ENCODE measurements around the gene BTRC. TPM values are rescaled to one million over a fixed set of nuclear protein-coding genes. Genes with fewer than 3 reads are reported as not detected.

The BTRC gene
- polyA plus RNA-seq, 2 of the 4 experiments (the other 2 are of a cell fraction): 8.0 to 23.1 TPM

DNA sequence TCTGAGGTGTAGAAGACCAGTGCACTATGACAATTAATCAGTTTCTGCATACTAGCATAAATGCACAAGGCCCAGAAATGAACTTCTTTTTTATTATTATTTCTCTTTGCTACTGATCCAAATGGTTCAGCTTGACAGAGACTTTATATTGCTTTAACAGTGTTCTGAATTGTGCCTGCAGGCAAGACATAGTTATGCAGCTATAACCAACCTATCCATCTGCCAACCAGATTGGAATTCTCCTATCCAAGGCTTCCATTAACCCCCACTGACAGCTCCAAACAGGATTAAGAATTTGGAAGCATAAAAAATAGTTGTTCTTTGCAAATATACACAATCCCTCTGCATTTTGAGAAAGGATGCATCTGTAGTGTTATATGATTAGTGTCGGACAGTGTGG, 98.2 kb downstream of the BTRC start:
- Histone ChIP-seq H3K4me3 (no peak overlapping the region), H3K4me1 (no peaks in the 10 kb centered on the region), H3K4me2 (no peak overlapping the region), H3K9me3 (no peaks in the 10 kb centered on the region), H3K27ac (no peak overlapping the region)
- POLR2A ChIA-PET: no interaction called here
- FAIRE-seq (no peak), DNase-seq (ENCODE audit: low read depth in 1 of 2, low spot score in 1 of 2) (no peak), ATAC-seq (no peak)
- 96% methylated on average over 1 of the region's 1 CpG for WGBS (ENCODE audit: missing lambda C conversion rate)
- no peak for TF ChIP-seq JUNB (IDR thresholded peaks at IDR 0.05)
- no peak for TF ChIP-seq NFE2L2 (conservative IDR thresholded peaks at IDR 0.05; ENCODE audit: low read length)
- no peak for TF ChIP-seq RCOR1 (IDR thresholded peaks at IDR 0.05; ENCODE audit: low read depth, low read length)
- TF ChIP-seq TP53 (CRISPR knock-in tag; IDR thresholded peaks at IDR 0.05): no peak
- no peak for TF ChIP-seq ZNF302 (CRISPR knock-in tag; IDR thresholded peaks at IDR 0.05)
- no peak for TF ChIP-seq POLR2A (IDR thresholded peaks at IDR 0.05; ENCODE audit: low read length)
- no peak for TF ChIP-seq RAD21 (conservative IDR thresholded peaks at IDR 0.05 in 1 of 2, IDR thresholded peaks at IDR 0.05 in 1 of 2)
- TF ChIP-seq MYC (IDR thresholded peaks at IDR 0.05; ENCODE audit: borderline replicate concordance, low read length): no peak
- TF ChIP-seq ESRRA (IDR thresholded peaks at IDR 0.05; ENCODE audit: borderline replicate concordance, low read length): no peak
- TF ChIP-seq, protein P1, sequence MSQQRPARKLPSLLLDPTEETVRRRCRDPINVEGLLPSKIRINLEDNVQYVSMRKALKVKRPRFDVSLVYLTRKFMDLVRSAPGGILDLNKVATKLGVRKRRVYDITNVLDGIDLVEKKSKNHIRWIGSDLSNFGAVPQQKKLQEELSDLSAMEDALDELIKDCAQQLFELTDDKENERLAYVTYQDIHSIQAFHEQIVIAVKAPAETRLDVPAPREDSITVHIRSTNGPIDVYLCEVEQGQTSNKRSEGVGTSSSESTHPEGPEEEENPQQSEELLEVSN (IDR thresholded peaks at IDR 0.05; ENCODE audit: borderline replicate concordance, low read depth): no peak
- TF ChIP-seq CBX8 (IDR thresholded peaks at IDR 0.05): no peak
- CTCF ChIA-PET: interaction anchor here (1.0 to 2.9 kb wide), 5 partner anchors 8 to 310 kb away, joined by 3 to 12 read pairs (median 5); no protein-coding TSS in a partner anchor

DNA sequence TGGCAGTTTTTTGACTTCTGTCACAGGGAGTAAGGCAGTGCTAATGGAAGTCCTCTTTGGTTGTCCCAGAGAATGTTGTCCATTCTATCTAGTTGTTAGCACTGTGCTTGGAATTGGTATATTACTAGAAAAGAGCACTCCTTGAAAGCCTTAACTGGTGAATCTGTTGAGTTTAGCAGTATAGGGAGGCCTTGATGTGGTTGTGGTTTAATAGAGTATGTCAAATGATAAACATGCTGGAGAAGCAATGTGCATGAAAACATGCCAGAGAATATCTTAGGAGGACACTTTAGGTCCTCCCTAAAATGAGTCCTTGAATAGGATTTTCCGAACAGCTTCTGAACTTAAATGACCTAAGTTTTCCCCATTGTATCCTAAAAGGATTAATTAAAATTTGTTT, 98.6 kb downstream of the BTRC start:
- CTCF ChIA-PET: interaction anchor here (1.0 to 2.2 kb wide), 6 partner anchors 8 to 238 kb away, joined by 3 to 8 read pairs (median 4); no protein-coding TSS in a partner anchor
- no peak overlapping the region for H3K4me2 ChIP-seq

DNA sequence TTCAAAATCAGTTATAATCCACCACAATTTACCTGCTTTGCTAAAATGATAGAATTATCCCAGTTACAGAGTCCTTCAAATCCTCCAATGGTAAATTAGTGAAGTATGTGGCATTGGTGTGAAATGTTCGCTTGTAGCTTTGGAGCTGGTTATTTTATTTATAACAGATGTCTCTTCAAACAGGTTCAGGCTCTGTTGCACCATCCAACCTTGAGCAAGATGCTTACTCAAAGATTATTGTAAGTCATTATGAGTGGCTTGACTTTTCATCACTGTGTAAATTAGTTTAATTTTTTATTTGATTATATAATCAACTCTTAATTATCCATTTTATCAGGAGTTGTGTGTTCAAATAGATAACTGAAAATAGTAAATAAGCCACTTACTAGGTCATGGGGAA, 99.4 kb downstream of the BTRC start:
- no peak for FAIRE-seq
- H3K9me3 ChIP-seq: no peaks in the 10 kb centered on the region
- DNase-seq (ENCODE audit: low read depth in 1 of 2, low spot score in 1 of 2): no peak
- CTCF ChIA-PET: interaction anchor here (0.9 to 2.2 kb wide), 9 partner anchors 9 to 311 kb away, joined by 3 to 8 read pairs (median 3); no protein-coding TSS in a partner anchor
- H3K4me1 ChIP-seq: no peaks in the 10 kb centered on the region
- H3K27ac ChIP-seq: no peak overlapping the region
- TF ChIP-seq RFX5 (IDR thresholded peaks at IDR 0.05) (no peak), POLR2AphosphoS2 (conservative IDR thresholded peaks at IDR 0.05; ENCODE audit: low read length) (no peak), EHF (CRISPR knock-in tag; IDR thresholded peaks at IDR 0.05) (no peak)
- TF ChIP-seq, protein P2, sequence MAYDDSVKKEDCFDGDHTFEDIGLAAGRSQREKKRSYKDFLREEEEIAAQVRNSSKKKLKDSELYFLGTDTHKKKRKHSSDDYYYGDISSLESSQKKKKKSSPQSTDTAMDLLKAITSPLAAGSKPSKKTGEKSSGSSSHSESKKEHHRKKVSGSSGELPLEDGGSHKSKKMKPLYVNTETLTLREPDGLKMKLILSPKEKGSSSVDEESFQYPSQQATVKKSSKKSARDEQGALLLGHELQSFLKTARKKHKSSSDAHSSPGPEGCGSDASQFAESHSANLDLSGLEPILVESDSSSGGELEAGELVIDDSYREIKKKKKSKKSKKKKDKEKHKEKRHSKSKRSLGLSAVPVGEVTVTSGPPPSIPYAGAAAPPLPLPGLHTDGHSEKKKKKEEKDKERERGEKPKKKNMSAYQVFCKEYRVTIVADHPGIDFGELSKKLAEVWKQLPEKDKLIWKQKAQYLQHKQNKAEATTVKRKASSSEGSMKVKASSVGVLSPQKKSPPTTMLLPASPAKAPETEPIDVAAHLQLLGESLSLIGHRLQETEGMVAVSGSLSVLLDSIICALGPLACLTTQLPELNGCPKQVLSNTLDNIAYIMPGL (CRISPR knock-in tag; IDR thresholded peaks at IDR 0.05; ENCODE audit: borderline replicate concordance): no peak
- TF ChIP-seq, protein P3, sequence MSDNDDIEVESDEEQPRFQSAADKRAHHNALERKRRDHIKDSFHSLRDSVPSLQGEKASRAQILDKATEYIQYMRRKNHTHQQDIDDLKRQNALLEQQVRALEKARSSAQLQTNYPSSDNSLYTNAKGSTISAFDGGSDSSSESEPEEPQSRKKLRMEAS (IDR thresholded peaks at IDR 0.05): no peak
- no peak for ATAC-seq
- H3K4me3 ChIP-seq: no peak overlapping the region
- POLR2A ChIA-PET: no interaction called here
- H3K4me2 ChIP-seq: no peak overlapping the region
- 97% methylated on average over 1 of the region's 1 CpG for WGBS (ENCODE audit: missing lambda C conversion rate)

More for the DNA sequence above, 98.6 kb downstream of the BTRC start:
- Histone ChIP-seq H3K4me1 (no peaks in the 10 kb centered on the region), H3K4me3 (no peak overlapping the region), H3K27ac (no peak overlapping the region), H3K9me3 (no peaks in the 10 kb centered on the region)
- POLR2A ChIA-PET: no interaction called here
- 86% methylated on average over 1 of the region's 1 CpG for WGBS (ENCODE audit: missing lambda C conversion rate)
- ATAC-seq: no peak
- TF ChIP-seq HOXA7 (CRISPR knock-in tag; IDR thresholded peaks at IDR 0.05) (no peak), SREBF2 (IDR thresholded peaks at IDR 0.05) (no peak), NFE2L2 (conservative IDR thresholded peaks at IDR 0.05; ENCODE audit: low read length) (no peak), ESRRA (IDR thresholded peaks at IDR 0.05; ENCODE audit: borderline replicate concordance, low read length) (no peak), NPAS2 (CRISPR knock-in tag; IDR thresholded peaks at IDR 0.05; ENCODE audit: borderline replicate concordance) (no peak), POLR2A (IDR thresholded peaks at IDR 0.05; ENCODE audit: low read length) (no peak), FOSB (CRISPR knock-in tag; IDR thresholded peaks at IDR 0.05) (no peak), POLR2AphosphoS2 (conservative IDR thresholded peaks at IDR 0.05; ENCODE audit: low read length) (no peak), ZFP36 (IDR thresholded peaks at IDR 0.05; ENCODE audit: borderline replicate concordance, partially characterized antibody) (no peak), GATA3 (IDR thresholded peaks at IDR 0.05; ENCODE audit: borderline replicate concordance) (no peak), PHF8 (IDR thresholded peaks at IDR 0.05; ENCODE audit: borderline replicate concordance, low read depth) (no peak), MAFK (IDR thresholded peaks at IDR 0.05; ENCODE audit: partially characterized antibody) (no peak)
- TF ChIP-seq, protein P4, sequence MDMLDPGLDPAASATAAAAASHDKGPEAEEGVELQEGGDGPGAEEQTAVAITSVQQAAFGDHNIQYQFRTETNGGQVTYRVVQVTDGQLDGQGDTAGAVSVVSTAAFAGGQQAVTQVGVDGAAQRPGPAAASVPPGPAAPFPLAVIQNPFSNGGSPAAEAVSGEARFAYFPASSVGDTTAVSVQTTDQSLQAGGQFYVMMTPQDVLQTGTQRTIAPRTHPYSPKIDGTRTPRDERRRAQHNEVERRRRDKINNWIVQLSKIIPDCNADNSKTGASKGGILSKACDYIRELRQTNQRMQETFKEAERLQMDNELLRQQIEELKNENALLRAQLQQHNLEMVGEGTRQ (IDR thresholded peaks at IDR 0.05): no peak
- DNase-seq (ENCODE audit: low read depth in 1 of 2, low spot score in 1 of 2): no peak
- FAIRE-seq: no peak

Measured in A549 (cell line).